Mesenchymal stem cell (in vitro differentiated cells and primary cell): ENCODE data around the gene RNU6-9.
A peak's percentile ranks its signal among the peaks of the same experiment; 100 is the strongest.

ENCODE experiments used
- DNase-seq: peaks from one replicate; pipeline ENCODE4 v3.0.0-alpha.2; 2013
- H2AFZ ChIP-seq: one replicate; pipeline ENCODE4 v1.6.1; 2013; ENCODE audit warnings: low read depth, mild to moderate bottlenecking, control low read depth, inconsistent platforms, low read length, moderate library complexity
- H2AK5ac ChIP-seq: 2 replicates; pipeline ENCODE4 v1.6.1; 2013; ENCODE audit warnings: low read length, moderate library complexity, mild to moderate bottlenecking, inconsistent platforms; ENCODE audit not compliant: severe bottlenecking
- H2BK120ac ChIP-seq: one replicate; pipeline ENCODE4 v1.6.1; 2013; ENCODE audit warnings: low read depth, mild to moderate bottlenecking, inconsistent platforms, low read length, moderate library complexity
- H2BK12ac ChIP-seq, 2 experiments: one replicate each; pipeline ENCODE4 v1.6.1; 2013; ENCODE audit warnings: inconsistent platforms in 2 of 2, low read length in 2 of 2, mild to moderate bottlenecking in 2 of 2, moderate library complexity in 2 of 2, control low read depth in 1 of 2
- H2BK15ac ChIP-seq: one replicate; pipeline ENCODE4 v1.6.1; 2013; ENCODE audit warnings: mild to moderate bottlenecking, low read depth, inconsistent platforms; ENCODE audit not compliant: poor library complexity, severe bottlenecking
- H2BK5ac ChIP-seq: 2 replicates; pipeline ENCODE4 v1.6.1; 2013; ENCODE audit warnings: low read depth, mild to moderate bottlenecking, low read length, control low read depth, inconsistent platforms; ENCODE audit not compliant: poor library complexity, severe bottlenecking
- H3K14ac ChIP-seq, 2 experiments: one replicate each; pipeline ENCODE4 v1.6.1; 2013; ENCODE audit warnings: inconsistent platforms in 2 of 2, low read length in 2 of 2, control low read depth in 1 of 2, mild to moderate bottlenecking in 1 of 2, moderate library complexity in 1 of 2
- H3K18ac ChIP-seq, 2 experiments: one replicate each; pipeline ENCODE4 v1.6.1; 2013; ENCODE audit warnings: inconsistent platforms in 2 of 2, low read length in 2 of 2, control low read depth in 1 of 2, low read depth in 1 of 2, mild to moderate bottlenecking in 1 of 2
- H3K23ac ChIP-seq, 2 experiments: one replicate each; pipeline ENCODE4 v1.6.1; 2013; ENCODE audit warnings: inconsistent platforms in 2 of 2, low read length in 2 of 2, mild to moderate bottlenecking in 2 of 2, moderate library complexity in 2 of 2, control low read depth in 1 of 2
- H3K27ac ChIP-seq: 2 replicates; pipeline ENCODE4 v1.5.1; 2013; ENCODE audit warnings: mild to moderate bottlenecking, moderate library complexity, low read length, control low read depth, inconsistent platforms; ENCODE audit not compliant: poor library complexity, severe bottlenecking
- H3K27me3 ChIP-seq, 2 experiments: 2 replicates each; pipeline versions ENCODE4 v1.6.1 to v1.7.0; 2013; ENCODE audit warnings: low read length in 2 of 2, mild to moderate bottlenecking in 2 of 2, moderate library complexity in 2 of 2, control low read depth in 1 of 2, inconsistent platforms in 1 of 2; ENCODE audit not compliant: control insufficient read depth in 1 of 2, insufficient read depth in 1 of 2
- H3K36me3 ChIP-seq, 2 experiments: 2 replicates each; pipeline versions ENCODE4 v1.6.1 to v1.7.0; 2013; ENCODE audit warnings: low read length in 2 of 2, control low read depth in 1 of 2, inconsistent platforms in 1 of 2, low read depth in 1 of 2, mild to moderate bottlenecking in 1 of 2; ENCODE audit not compliant: insufficient read depth in 2 of 2, control insufficient read depth in 1 of 2
- H3K4ac ChIP-seq, 2 experiments: one replicate each; pipeline ENCODE4 v1.6.1; 2013; ENCODE audit warnings: inconsistent platforms in 2 of 2, low read length in 2 of 2, mild to moderate bottlenecking in 2 of 2, moderate library complexity in 2 of 2, control low read depth in 1 of 2, low read depth in 1 of 2
- H3K4me1 ChIP-seq: 2 replicates; pipeline ENCODE4 v1.6.1; 2013; ENCODE audit warnings: low read depth, low read length, control low read depth; ENCODE audit not compliant: control insufficient read depth, insufficient read depth
- H3K4me2 ChIP-seq: 2 replicates; pipeline ENCODE4 v1.6.1; 2013; ENCODE audit warnings: low read length, mild to moderate bottlenecking, inconsistent platforms; ENCODE audit not compliant: poor library complexity, severe bottlenecking
- H3K4me3 ChIP-seq, 2 experiments: 2 replicates each; pipeline versions ENCODE4 v1.5.1 to v1.7.0; 2013; ENCODE audit warnings: low read length in 2 of 2, mild to moderate bottlenecking in 2 of 2, control low read depth in 1 of 2, low read depth in 1 of 2; ENCODE audit not compliant: insufficient read depth in 1 of 2
- H3K79me1 ChIP-seq: replicated peaks from 2 replicates; pipeline ENCODE4 v1.6.1; 2013; ENCODE audit warnings: mild to moderate bottlenecking, control low read depth, low read length, inconsistent platforms; ENCODE audit not compliant: poor library complexity, severe bottlenecking
- H3K9ac ChIP-seq: 2 replicates; pipeline ENCODE4 v1.7.0; 2013; ENCODE audit warnings: mild to moderate bottlenecking, low read length, moderate library complexity
- H3K9me3 ChIP-seq: 2 replicates; pipeline ENCODE4 v1.7.0; 2013; ENCODE audit warnings: mild to moderate bottlenecking, low read length; ENCODE audit not compliant: control insufficient read depth
- H4K8ac ChIP-seq: one replicate; pipeline ENCODE4 v1.6.1; 2013; ENCODE audit warnings: inconsistent platforms, mild to moderate bottlenecking, low read length, moderate library complexity
- H4K91ac ChIP-seq: one replicate; pipeline ENCODE4 v1.6.1; 2013; ENCODE audit warnings: mild to moderate bottlenecking, low read length, inconsistent platforms
- WGBS: methylation state at CpG from one replicate; pipeline ENCODE4 v1.1.7; 2013; ENCODE audit warnings: mixed read lengths; 5-methylcytosine and 5-hydroxymethylcytosine counted together

RNU6-9 gene

DNA sequence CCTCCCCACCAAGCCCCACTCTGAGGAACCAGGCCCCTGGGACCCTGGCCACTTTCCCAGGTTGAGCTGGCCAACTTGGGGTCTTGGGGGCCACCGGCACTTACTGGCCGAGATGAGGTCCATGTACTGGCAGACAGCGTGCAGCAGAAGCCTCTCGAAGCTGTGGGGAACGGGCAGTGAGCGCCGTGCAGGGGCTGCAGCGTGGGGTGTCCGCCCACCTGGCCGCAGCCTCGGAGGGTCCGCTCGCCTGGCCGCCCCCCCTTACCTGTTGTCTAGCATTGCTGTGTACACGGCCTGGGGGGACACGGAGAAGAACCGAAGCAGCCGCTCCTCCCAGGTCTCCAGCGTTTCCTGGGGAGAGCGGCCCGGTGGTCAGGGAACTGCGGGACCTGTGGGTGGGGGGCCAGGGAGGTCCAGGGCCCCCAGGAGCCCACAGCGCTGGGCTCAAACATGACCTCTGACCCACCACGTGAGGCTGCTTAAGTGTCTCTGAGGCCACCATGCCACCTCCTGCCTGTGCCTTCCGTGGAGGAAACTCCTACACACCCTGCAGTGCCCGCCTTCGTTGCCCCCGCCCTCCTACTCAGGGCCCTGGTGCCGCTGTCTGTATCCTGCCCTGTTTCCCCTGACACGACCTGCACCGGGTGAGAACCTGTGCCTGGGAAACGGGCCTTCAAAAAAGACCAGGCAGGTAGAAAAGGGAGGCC, 6.2 kb downstream of the RNU6-9 start:
- Histone ChIP-seq H2BK120ac (no peak overlapping the region), H3K4me3 (no peak overlapping the region), H3K27ac (no peak overlapping the region), H2BK12ac (no peak overlapping the region), H4K8ac (no peak overlapping the region), H3K9ac (no peak overlapping the region), H4K91ac (no peak overlapping the region), H2AK5ac (no peak overlapping the region), H2BK5ac (no peak overlapping the region), H3K4me1 (peaks cover 26% of the 10 kb centered on the region), H3K4me2 (no peak overlapping the region), H3K27me3 (no peaks in the 10 kb centered on the region), H3K9me3 (no peaks in the 10 kb centered on the region), H3K14ac (no peak overlapping the region), H3K23ac (no peak overlapping the region), H3K18ac (no peak overlapping the region), H2BK15ac (no peak overlapping the region), H3K36me3 (peaks cover 26 to 69% of the 10 kb centered on the region in 2 experiments), H2AFZ (no peak overlapping the region), H3K4ac (no peak overlapping the region), H3K79me1 (peaks cover 31% of the 10 kb centered on the region)
- DNase-seq, result no peak
- WGBS, result 92% methylated on average over 32 of the region's 32 CpGs

GRCh38 chr19:900043-900301, 6.7 kb downstream of the RNU6-9 start:
- peaks cover 26 to 69% of the 10 kb centered on the region in 2 experiments for H3K36me3 ChIP-seq
- H3K18ac ChIP-seq, result no peak overlapping the region
- no peak overlapping the region for H3K4me2 ChIP-seq
- H2BK15ac ChIP-seq, result peak overlapping the region; percentile 15
- H3K14ac ChIP-seq, result no peak overlapping the region
- H3K23ac ChIP-seq, result no peak overlapping the region
- H3K9me3 ChIP-seq, result no peaks in the 10 kb centered on the region
- peaks cover 26% of the 10 kb centered on the region for H3K4me1 ChIP-seq
- no peak for DNase-seq
- no peak overlapping the region for H2AK5ac ChIP-seq
- no peak overlapping the region for H2BK12ac ChIP-seq
- no peaks in the 10 kb centered on the region for H3K27me3 ChIP-seq
- 93% methylated on average over 15 of the region's 15 CpGs for WGBS
- H2AFZ ChIP-seq, result no peak overlapping the region
- H3K9ac ChIP-seq, result no peak overlapping the region
- H3K4ac ChIP-seq, result no peak overlapping the region
- H2BK5ac ChIP-seq, result no peak overlapping the region
- H3K79me1 ChIP-seq, result peaks cover 31% of the 10 kb centered on the region
- H2BK120ac ChIP-seq, result no peak overlapping the region
- H4K8ac ChIP-seq, result no peak overlapping the region
- H3K4me3 ChIP-seq, result no peak overlapping the region
- no peak overlapping the region for H3K27ac ChIP-seq
- H4K91ac ChIP-seq, result no peak overlapping the region

GRCh38 chr19:900302-901111, 7.2 kb downstream of the RNU6-9 start:
- no peak overlapping the region for H2BK12ac ChIP-seq
- H3K36me3 ChIP-seq, result peaks cover 26 to 69% of the 10 kb centered on the region in 2 experiments
- no peak overlapping the region for H2AFZ ChIP-seq
- no peak overlapping the region for H3K4me2 ChIP-seq
- no peak overlapping the region for H3K27ac ChIP-seq
- peak overlapping the region; percentile 64 for H4K8ac ChIP-seq
- H3K14ac ChIP-seq, result no peak overlapping the region
- H3K27me3 ChIP-seq, result no peaks in the 10 kb centered on the region
- H4K91ac ChIP-seq, result no peak overlapping the region
- peak overlapping the region; percentile 90 for H2BK15ac ChIP-seq
- DNase-seq, result no peak
- no peak overlapping the region for H3K23ac ChIP-seq
- H3K9ac ChIP-seq, result no peak overlapping the region
- H3K79me1 ChIP-seq, result peaks cover 30% of the 10 kb centered on the region
- no peaks in the 10 kb centered on the region for H3K9me3 ChIP-seq
- H2BK120ac ChIP-seq, result no peak overlapping the region
- H2AK5ac ChIP-seq, result no peak overlapping the region
- H3K4me1 ChIP-seq, result peaks cover 25% of the 10 kb centered on the region
- WGBS, result 92% methylated on average over 25 of the region's 30 CpGs
- no peak overlapping the region for H2BK5ac ChIP-seq
- no peak overlapping the region for H3K18ac ChIP-seq
- no peak overlapping the region for H3K4ac ChIP-seq
- H3K4me3 ChIP-seq, result no peak overlapping the region

GRCh38 chr19:901216-902092, 8.2 kb downstream of the RNU6-9 start:
- peaks cover 30% of the 10 kb centered on the region for H3K79me1 ChIP-seq
- peak overlapping the region in 1 of 2 experiments; percentile 19 for H2BK12ac ChIP-seq
- H4K91ac ChIP-seq, result no peak overlapping the region
- H2AFZ ChIP-seq, result no peak overlapping the region
- H3K27ac ChIP-seq, result no peak overlapping the region
- no peak overlapping the region for H2BK15ac ChIP-seq
- H3K23ac ChIP-seq, result no peak overlapping the region
- no peak overlapping the region for H3K18ac ChIP-seq
- H2BK5ac ChIP-seq, result no peak overlapping the region
- H3K27me3 ChIP-seq, result no peaks in the 10 kb centered on the region
- no peak for DNase-seq
- H3K4ac ChIP-seq, result no peak overlapping the region
- no peak overlapping the region for H3K9ac ChIP-seq
- peaks cover 27% of the 10 kb centered on the region for H3K4me1 ChIP-seq
- WGBS, result 90% methylated on average over 27 of the region's 27 CpGs
- no peaks in the 10 kb centered on the region for H3K9me3 ChIP-seq
- H3K14ac ChIP-seq, result no peak overlapping the region
- H2BK120ac ChIP-seq, result no peak overlapping the region
- H2AK5ac ChIP-seq, result no peak overlapping the region
- no peak overlapping the region for H3K4me2 ChIP-seq
- no peak overlapping the region for H3K4me3 ChIP-seq
- H4K8ac ChIP-seq, result peak overlapping the region; percentile 12
- H3K36me3 ChIP-seq, result peaks cover 25 to 62% of the 10 kb centered on the region in 2 experiments
